SU-DHL-6 (cell line): ENCODE results near the gene COQ6.
"Not testable (repeated sequence)": the region's sequence is repeated elsewhere in the genome, so short reads cannot be mapped to it uniquely, and the experiment has no call there.

ENCODE experiments used
- H2AFZ ChIP-seq: fragments of 200-600 bp; sonication (generic); 2 replicates; pipeline ENCODE4 v1.6.1; 2014; ENCODE audit warnings: low read depth, mild to moderate bottlenecking, moderate library complexity, mixed read lengths, antibody characterized with exemption, low read length; ENCODE audit not compliant: severe bottlenecking
- H3F3A ChIP-seq: fragments of 200-600 bp; shearing (Covaris generic); 2 replicates; pipeline ENCODE4 v1.6.0; 2016; ENCODE audit warnings: antibody characterized with exemption, mild to moderate bottlenecking; ENCODE audit not compliant: insufficient read depth
- H3K27ac ChIP-seq: fragments of 200-600 bp; sonication (generic); 2 replicates; pipeline ENCODE4 v1.5.1; 2016; ENCODE audit warnings: low read depth, mild to moderate bottlenecking, low read length, moderate library complexity, mixed read lengths
- H3K27me3 ChIP-seq: fragments of 200-600 bp; sonication (generic), shearing (Covaris generic); 2 replicates; pipeline ENCODE4 v1.6.0; 2014; ENCODE audit warnings: mild to moderate bottlenecking, low read length
- H3K36me3 ChIP-seq: fragments of 200-600 bp; sonication (generic); 2 replicates; pipeline ENCODE4 v1.6.1; 2014; ENCODE audit warnings: mild to moderate bottlenecking, low read length, mixed read lengths
- H3K4me2 ChIP-seq: fragments of 300-600, 200-600 bp; shearing (Covaris generic), sonication (generic); 2 replicates; pipeline ENCODE4 v1.6.0; 2014; ENCODE audit warnings: low read length, low read depth, mild to moderate bottlenecking; ENCODE audit not compliant: poor library complexity, severe bottlenecking
- H3K4me3 ChIP-seq: fragments of 200-600 bp; sonication (generic); 2 replicates; pipeline ENCODE4 v1.5.1; 2014; ENCODE audit warnings: antibody characterized with exemption, low read length, mild to moderate bottlenecking, mixed read lengths; ENCODE audit not compliant: insufficient read depth, poor library complexity, severe bottlenecking
- H3K79me2 ChIP-seq: fragments of 200-600 bp; sonication (generic); 2 replicates; pipeline ENCODE4 v1.6.1; 2014; ENCODE audit warnings: mild to moderate bottlenecking, low read length, moderate library complexity; ENCODE audit not compliant: insufficient read depth
- H3K9ac ChIP-seq: fragments of 200-600 bp; sonication (generic); 2 replicates; pipeline ENCODE4 v1.7.0; 2014; ENCODE audit warnings: mild to moderate bottlenecking, low read length
- H3K9me2 ChIP-seq: fragments of 200-600 bp; sonication (generic); replicated peaks from 2 replicates; pipeline ENCODE4 v1.6.1; 2014; ENCODE audit warnings: low read length; ENCODE audit not compliant: insufficient read depth
- H3K9me3 ChIP-seq: fragments of 200-600 bp; sonication (generic); 2 replicates; pipeline ENCODE4 v1.6.1; 2014; ENCODE audit warnings: low read length, mixed read lengths; ENCODE audit not compliant: insufficient read depth
- H4K20me1 ChIP-seq: fragments of 200-600 bp; sonication (generic); 2 replicates; pipeline ENCODE4 v1.6.1; 2014; ENCODE audit warnings: low read depth, mild to moderate bottlenecking, antibody characterized with exemption, low read length, moderate library complexity, mixed read lengths
- EZH2phosphoT487 ChIP-seq: fragments of 200-600 bp; sonication (generic), shearing (Covaris generic); conservative IDR thresholded peaks from 2 replicates; pipeline ENCODE4 v1.6.1; 2018; ENCODE audit warnings: mild to moderate bottlenecking, antibody characterized with exemption, low read length, moderate library complexity, mixed read lengths
- TF ChIP-seq, protein P1 (sequence below): fragments of 200-600 bp; sonication (generic); IDR thresholded peaks from one replicate; pipeline ENCODE4 v1.5.1; 2017; ENCODE audit warnings: antibody characterized with exemption, mild to moderate bottlenecking, low read length, moderate library complexity; ENCODE audit not compliant: insufficient read depth, poor library complexity, severe bottlenecking

COQ6 gene

DNA sequence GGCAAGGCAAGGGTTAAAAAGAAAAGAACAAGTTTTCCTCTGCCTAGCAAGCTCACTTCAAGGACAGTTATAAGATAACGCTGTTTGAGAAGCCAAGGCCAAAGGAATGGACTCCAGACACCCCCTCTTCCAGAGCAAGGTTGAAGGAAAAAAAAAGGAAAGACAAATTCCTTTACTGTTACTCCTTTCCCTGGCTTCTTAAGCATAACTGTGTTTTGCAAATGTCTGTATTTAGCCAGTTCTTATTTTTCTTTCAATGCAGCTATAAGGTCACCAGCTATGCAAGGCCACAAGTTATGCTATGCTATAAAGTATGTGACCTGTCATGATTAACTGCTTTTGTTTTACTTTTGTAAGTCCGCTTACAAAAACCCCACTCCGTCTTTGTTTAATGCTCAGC lies 36.8 kb upstream of the COQ6 start:
- Histone ChIP-seq H3K4me2 (no peak overlapping the region), H3K9me2 (no peaks in the 10 kb centered on the region), H3K27ac (no peak overlapping the region), H3F3A (no peaks in the 10 kb centered on the region), H3K9me3 (no peaks in the 10 kb centered on the region), H3K9ac (no peak overlapping the region), H3K36me3 (peaks cover 25% of the 10 kb centered on the region), H3K27me3 (no peaks in the 10 kb centered on the region), H4K20me1 (no peaks in the 10 kb centered on the region), H2AFZ (no peak overlapping the region), H3K4me3 (no peak overlapping the region), H3K79me2 (no peaks in the 10 kb centered on the region)
- no peak for TF ChIP-seq EZH2phosphoT487
- TF ChIP-seq, protein P1, sequence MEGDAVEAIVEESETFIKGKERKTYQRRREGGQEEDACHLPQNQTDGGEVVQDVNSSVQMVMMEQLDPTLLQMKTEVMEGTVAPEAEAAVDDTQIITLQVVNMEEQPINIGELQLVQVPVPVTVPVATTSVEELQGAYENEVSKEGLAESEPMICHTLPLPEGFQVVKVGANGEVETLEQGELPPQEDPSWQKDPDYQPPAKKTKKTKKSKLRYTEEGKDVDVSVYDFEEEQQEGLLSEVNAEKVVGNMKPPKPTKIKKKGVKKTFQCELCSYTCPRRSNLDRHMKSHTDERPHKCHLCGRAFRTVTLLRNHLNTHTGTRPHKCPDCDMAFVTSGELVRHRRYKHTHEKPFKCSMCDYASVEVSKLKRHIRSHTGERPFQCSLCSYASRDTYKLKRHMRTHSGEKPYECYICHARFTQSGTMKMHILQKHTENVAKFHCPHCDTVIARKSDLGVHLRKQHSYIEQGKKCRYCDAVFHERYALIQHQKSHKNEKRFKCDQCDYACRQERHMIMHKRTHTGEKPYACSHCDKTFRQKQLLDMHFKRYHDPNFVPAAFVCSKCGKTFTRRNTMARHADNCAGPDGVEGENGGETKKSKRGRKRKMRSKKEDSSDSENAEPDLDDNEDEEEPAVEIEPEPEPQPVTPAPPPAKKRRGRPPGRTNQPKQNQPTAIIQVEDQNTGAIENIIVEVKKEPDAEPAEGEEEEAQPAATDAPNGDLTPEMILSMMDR = no peak

DNA sequence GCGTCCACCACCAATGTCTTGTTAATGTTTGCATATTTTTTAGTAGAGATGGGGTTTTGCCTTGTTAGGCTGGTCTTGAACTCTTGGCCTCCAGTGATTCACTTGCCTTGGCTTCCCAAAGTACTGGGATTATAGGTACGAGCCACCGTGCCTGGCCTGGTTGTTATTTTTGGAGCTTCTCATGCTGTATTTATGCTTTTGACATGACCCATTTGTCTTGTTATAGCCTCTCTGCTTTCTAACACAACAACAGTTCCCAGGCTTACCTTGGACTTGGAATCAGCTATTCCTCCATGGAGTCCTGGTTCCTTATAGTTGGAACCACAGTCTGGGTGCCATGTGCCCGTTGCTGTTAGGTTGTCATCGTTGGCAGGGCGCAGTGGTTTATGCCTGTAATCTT lies 33.8 kb upstream of the COQ6 start:
- Histone ChIP-seq H3K36me3 (peaks cover 9% of the 10 kb centered on the region; the same call in 1 of the 2 replicates), H3K4me3 (no peak overlapping the region), H3K27me3 (no peaks in the 10 kb centered on the region), H3K27ac (no peak overlapping the region), H2AFZ (no peak overlapping the region), H3K9ac (no peak overlapping the region), H4K20me1 (no peaks in the 10 kb centered on the region), H3F3A (no peaks in the 10 kb centered on the region), H3K4me2 (no peak overlapping the region), H3K9me2 (no peaks in the 10 kb centered on the region), H3K79me2 (no peaks in the 10 kb centered on the region), H3K9me3 (no peaks in the 10 kb centered on the region)
- TF ChIP-seq, protein P1 = no peak
- TF ChIP-seq EZH2phosphoT487 = no peak

DNA sequence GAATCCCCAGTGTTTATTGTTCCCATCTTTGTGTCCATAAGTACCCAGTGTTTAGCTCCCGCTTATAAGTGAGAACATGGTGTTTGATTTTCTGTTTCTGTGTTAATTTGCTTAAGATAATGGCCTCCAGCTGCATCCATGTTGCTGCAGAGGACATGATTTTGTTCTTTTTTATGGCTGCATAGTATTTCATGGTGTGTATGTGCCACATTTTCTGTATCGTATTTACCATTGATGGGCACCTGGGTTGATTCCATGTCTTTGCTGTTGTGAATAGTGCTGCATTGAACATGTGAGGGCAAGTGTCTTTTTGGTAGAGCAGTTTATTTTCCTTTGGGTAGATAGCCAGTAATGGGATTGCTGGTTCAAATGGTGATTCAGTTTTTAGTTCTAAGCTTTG lies 30.6 kb upstream of the COQ6 start:
- not testable (repeated sequence) for H3K27ac ChIP-seq, H3K27me3 ChIP-seq, H3K79me2 ChIP-seq, H3F3A ChIP-seq, H3K4me3 ChIP-seq, H3K4me2 ChIP-seq, H3K9me2 ChIP-seq, H3K9ac ChIP-seq, H3K9me3 ChIP-seq, H4K20me1 ChIP-seq, H2AFZ ChIP-seq
- H3K36me3 ChIP-seq = peaks cover 21% of the 10 kb centered on the region; the same call in 1 of the 2 replicates

DNA sequence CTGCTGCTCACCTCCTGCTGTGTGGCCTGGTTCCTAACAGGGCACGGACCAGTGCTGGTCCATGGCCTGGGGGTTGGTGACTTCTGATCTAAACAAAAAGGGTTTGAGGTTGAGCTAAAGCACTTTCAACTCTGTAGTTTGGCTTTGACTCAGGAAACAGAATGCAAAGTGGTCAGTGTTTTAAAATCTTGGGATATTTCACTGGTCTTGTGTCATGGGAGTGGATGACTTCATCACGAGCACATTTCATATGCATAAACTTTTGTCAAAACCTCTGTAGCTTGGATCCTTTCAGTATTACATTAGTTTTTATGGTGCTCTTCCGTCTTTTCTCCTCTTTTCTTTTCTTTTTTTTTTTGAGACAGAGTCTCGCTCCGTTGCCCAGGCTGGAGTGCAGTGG lies 25.8 kb upstream of the COQ6 start:
- Histone ChIP-seq H3K36me3 (peaks cover 28% of the 10 kb centered on the region; the same call in 1 of the 2 replicates), H2AFZ (no peak overlapping the region), H3K4me3 (no peak overlapping the region), H3K9me2 (no peaks in the 10 kb centered on the region), H3K4me2 (no peak overlapping the region), H3F3A (no peaks in the 10 kb centered on the region), H3K27me3 (no peaks in the 10 kb centered on the region), H3K79me2 (no peaks in the 10 kb centered on the region), H3K27ac (no peak overlapping the region), H3K9me3 (no peaks in the 10 kb centered on the region), H4K20me1 (no peaks in the 10 kb centered on the region), H3K9ac (no peak overlapping the region)
- TF ChIP-seq, protein P1 = no peak
- TF ChIP-seq EZH2phosphoT487 = no peak
